Endothelial cell of umbilical vein (primary cell): ENCODE results near the gene GGNBP2. TPM values are rescaled to one million over a fixed set of nuclear protein-coding genes. Genes with fewer than 3 reads are reported as not detected.

Experiments used
- BruUV-seq: library from RNA; stranded (reverse); fragments of 400-500 nt; replicated peaks from 2 replicates; lab custom pipeline; 2021; lab: Mats Ljungman, UMichigan
- CTCF ChIA-PET: fragments of 300-600, 350-600 bp; sonication (Branson Sonifier 250); formaldehyde crosslinking; loops from one replicate; lab custom pipeline; 2021; ENCODE audit warnings: antibody characterized with exemption, inconsistent platforms; lab: Charles Lee
- POLR2A ChIA-PET: fragments of 300-600, 350-600 bp; sonication (Branson Sonifier 250); formaldehyde crosslinking; loops from one replicate; lab custom pipeline; 2021; ENCODE audit warnings: antibody characterized with exemption, inconsistent platforms; lab: Charles Lee
- DNase-seq: peaks from one replicate; pipeline ENCODE4 v3.0.0-alpha.2; 2011; ENCODE audit warnings: low read depth, low spot score
- FAIRE-seq: peaks from 2 replicates; lab custom pipeline; 2011; peaks lifted over from hg19 to GRCh38; lab: Jason Lieb, UNC
- H2AFZ ChIP-seq: 2 replicates; pipeline ENCODE4 v1.6.0; 2012; ENCODE audit warnings: low read depth, low read length, control low read depth, inconsistent platforms
- H3K27ac ChIP-seq: 2 replicates; pipeline ENCODE4 v1.5.1; 2011; ENCODE audit warnings: low read depth, mild to moderate bottlenecking, control low read depth, low read length, moderate library complexity; ENCODE audit not compliant: insufficient read depth
- H3K27me3 ChIP-seq, 2 experiments: 2 replicates each; pipeline versions ENCODE4 v1.6.0 to v1.6.1; 2011; ENCODE audit warnings: low read length in 2 of 2, mixed read lengths in 1 of 2; ENCODE audit not compliant: control insufficient read depth in 2 of 2, insufficient read depth in 2 of 2
- H3K36me3 ChIP-seq, 2 experiments: 2 replicates in 1 of 2; 3 replicates in 1 of 2; pipeline ENCODE4 v1.5.1; 2011; ENCODE audit warnings: low read length in 2 of 2, mild to moderate bottlenecking in 1 of 2, moderate library complexity in 1 of 2; ENCODE audit not compliant: control insufficient read depth in 2 of 2, insufficient read depth in 2 of 2; ENCODE audit errors: extremely low read depth in 1 of 2
- H3K4me1 ChIP-seq: 3 replicates; pipeline ENCODE4 v1.5.1; 2011; ENCODE audit warnings: mild to moderate bottlenecking, low read length; ENCODE audit not compliant: control insufficient read depth, insufficient read depth; ENCODE audit errors: extremely low read depth
- H3K4me2 ChIP-seq: 2 replicates; pipeline ENCODE4 v1.6.1; 2011; ENCODE audit warnings: low read length, control low read depth, mixed read lengths; ENCODE audit not compliant: insufficient read depth
- H3K4me3 ChIP-seq, 3 experiments: fragments of 200-600 bp in 1 of 3; sonication (generic), shearing (Covaris generic) in 1 of 3; replicated peaks in 1 of 3; 2 replicates each; pipeline ENCODE4 v1.5.1; 2011 to 2016; ENCODE audit warnings: control low read depth in 3 of 3, low read length in 3 of 3, mild to moderate bottlenecking in 2 of 3, inconsistent platforms in 1 of 3, low read depth in 1 of 3, moderate library complexity in 1 of 3; ENCODE audit not compliant: insufficient read depth in 1 of 3
- H3K79me2 ChIP-seq: 2 replicates; pipeline ENCODE4 v1.6.0; 2012; ENCODE audit warnings: low read length, inconsistent platforms; ENCODE audit not compliant: control insufficient read depth, insufficient read depth
- H3K9ac ChIP-seq: replicated peaks from 2 replicates; pipeline ENCODE3; 2011; ENCODE audit warnings: low read length, control low read depth; ENCODE audit not compliant: insufficient read depth; ENCODE audit errors: extremely low read depth
- H3K9me1 ChIP-seq: replicated peaks from 3 replicates; pipeline ENCODE4 v1.6.0; 2011; ENCODE audit warnings: mild to moderate bottlenecking, low read length; ENCODE audit not compliant: control insufficient read depth, insufficient read depth; ENCODE audit errors: extremely low read depth
- H3K9me3 ChIP-seq: replicated peaks from 2 replicates; pipeline ENCODE4 v1.5.1; 2012; ENCODE audit warnings: low read length, inconsistent platforms; ENCODE audit not compliant: control insufficient read depth, insufficient read depth
- H4K20me1 ChIP-seq: replicated peaks from 2 replicates; pipeline ENCODE3; 2011; ENCODE audit warnings: mild to moderate bottlenecking, low read length; ENCODE audit not compliant: control insufficient read depth, insufficient read depth; ENCODE audit errors: extremely low read depth
- EZH2 ChIP-seq: IDR thresholded peaks from 2 replicates; pipeline ENCODE4 v1.6.1; 2012; ENCODE audit warnings: borderline replicate concordance, low read depth, mild to moderate bottlenecking, moderate library complexity, low read length, inconsistent platforms; ENCODE audit not compliant: severe bottlenecking
- FOS ChIP-seq: IDR thresholded peaks from 2 replicates; pipeline ENCODE4 v1.6.1; 2011; ENCODE audit warnings: mild to moderate bottlenecking, low read length, moderate library complexity, borderline replicate concordance; ENCODE audit not compliant: insufficient read depth
- GATA2 ChIP-seq: IDR thresholded peaks from 2 replicates; pipeline ENCODE4 v1.7.0; 2011; ENCODE audit warnings: low read depth, mild to moderate bottlenecking, moderate library complexity, mixed read lengths, low read length; ENCODE audit not compliant: insufficient read length, insufficient read depth
- JUN ChIP-seq: IDR thresholded peaks from 2 replicates; pipeline ENCODE4 v1.6.1; 2011; ENCODE audit warnings: borderline replicate concordance, low read depth; ENCODE audit not compliant: insufficient read length, insufficient read depth
- MYC ChIP-seq: IDR thresholded peaks from one replicate; pipeline ENCODE4 v1.6.1; 2011; ENCODE audit warnings: mild to moderate bottlenecking, low read depth, low read length
- POLR2AphosphoS5 ChIP-seq: IDR thresholded peaks from 2 replicates; pipeline ENCODE4 v1.6.1; 2012; ENCODE audit warnings: low read depth, mild to moderate bottlenecking, control low read depth, low read length, moderate library complexity; ENCODE audit not compliant: insufficient read depth
- dilution Hi-C: fragments of 300-500 bp; cut with MboI; formaldehyde crosslinking; loops from one replicate; pipeline ENCODE4 v1.15.0; 2019; ENCODE audit warnings: low sequenced_read_pairs; ENCODE audit not compliant: extremely low pct_ligation_motif_present
- intact Hi-C: fragments of 100-400 bp; cut with micrococcal nuclease; formaldehyde crosslinking; loops from one replicate; pipeline ENCODE4 v1.10.0; 2022
- polyA plus RNA-seq, 4 experiments: library from polyadenylated mRNA; depleted of rRNA in 3 of 4; stranded (reverse) in 3 of 4; unstranded in 1 of 4; fragments of >200 nt; gene quantifications; 2 replicates each; pipeline versions ENCODE4 v1.2.1 to v1.2.3, GENCODE V29; 2011 to 2012; ENCODE audit warnings: missing spikeins in 1 of 4
- total RNA-seq: library from RNA; stranded (reverse); gene quantifications from 2 replicates; pipeline ENCODE4 v1.2.3, GENCODE V29; 2021
- TF ChIP-seq, protein P1 (sequence below), 2 donors: IDR thresholded peaks; 1 replicate in 1 of 2; 2 replicates in 1 of 2; pipeline ENCODE4 v1.5.1; 2011; ENCODE audit warnings: low read length in 2 of 2, mild to moderate bottlenecking in 2 of 2, moderate library complexity in 2 of 2, control low read depth in 1 of 2, inconsistent platforms in 1 of 2, low read depth in 1 of 2; ENCODE audit not compliant: insufficient read depth in 1 of 2; ENCODE audit errors: extremely low read depth in 1 of 2
- TF ChIP-seq, protein P2 (sequence below): IDR thresholded peaks from 2 replicates; pipeline ENCODE4 v1.6.1; 2011; ENCODE audit not compliant: insufficient read depth, insufficient read length

GGNBP2 gene
- total and polyA plus RNA-seq, 2 donors (not counting 3 experiments of a cell fraction or from before 2014, with no cell fraction given), result 52.6 to 77.6 TPM

DNA sequence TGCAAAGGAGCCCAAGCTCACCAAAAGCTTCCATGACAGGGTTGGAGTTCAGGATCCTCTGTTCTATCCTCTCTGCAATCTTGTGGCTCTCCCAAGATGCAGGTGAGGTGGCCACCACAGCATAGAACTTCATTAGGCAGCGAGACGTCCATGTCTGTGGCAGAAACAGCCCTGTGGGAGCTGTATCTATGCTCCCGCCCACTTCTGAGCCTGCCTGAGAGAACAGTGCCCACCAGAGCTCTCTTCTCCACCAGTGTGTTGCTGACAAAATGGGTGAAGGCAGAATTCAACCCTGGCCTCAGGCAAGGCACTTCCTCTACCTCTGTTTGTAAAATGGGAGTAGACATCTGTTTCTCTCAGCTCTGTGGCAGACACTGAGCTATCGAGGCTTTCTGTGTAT is 28.9 kb upstream of the GGNBP2 start:
- Histone ChIP-seq H3K4me3 (no peak overlapping the region), H3K79me2 (no peaks in the 10 kb centered on the region), H3K27ac (no peak overlapping the region), H3K36me3 (peaks cover 3 to 7% of the 10 kb centered on the region in 2 experiments), H4K20me1 (no peaks in the 10 kb centered on the region), H3K4me2 (no peak overlapping the region), H3K4me1 (peaks cover 3% of the 10 kb centered on the region), H3K27me3 (no peaks in the 10 kb centered on the region), H2AFZ (no peak overlapping the region), H3K9ac (no peak overlapping the region), H3K9me1 (no peaks in the 10 kb centered on the region), H3K9me3 (no peaks in the 10 kb centered on the region)
- TF ChIP-seq GATA2 (no peak), POLR2AphosphoS5 (no peak), EZH2 (no peak), FOS (no peak), MYC (no peak), JUN (no peak)
- TF ChIP-seq, protein P1, sequence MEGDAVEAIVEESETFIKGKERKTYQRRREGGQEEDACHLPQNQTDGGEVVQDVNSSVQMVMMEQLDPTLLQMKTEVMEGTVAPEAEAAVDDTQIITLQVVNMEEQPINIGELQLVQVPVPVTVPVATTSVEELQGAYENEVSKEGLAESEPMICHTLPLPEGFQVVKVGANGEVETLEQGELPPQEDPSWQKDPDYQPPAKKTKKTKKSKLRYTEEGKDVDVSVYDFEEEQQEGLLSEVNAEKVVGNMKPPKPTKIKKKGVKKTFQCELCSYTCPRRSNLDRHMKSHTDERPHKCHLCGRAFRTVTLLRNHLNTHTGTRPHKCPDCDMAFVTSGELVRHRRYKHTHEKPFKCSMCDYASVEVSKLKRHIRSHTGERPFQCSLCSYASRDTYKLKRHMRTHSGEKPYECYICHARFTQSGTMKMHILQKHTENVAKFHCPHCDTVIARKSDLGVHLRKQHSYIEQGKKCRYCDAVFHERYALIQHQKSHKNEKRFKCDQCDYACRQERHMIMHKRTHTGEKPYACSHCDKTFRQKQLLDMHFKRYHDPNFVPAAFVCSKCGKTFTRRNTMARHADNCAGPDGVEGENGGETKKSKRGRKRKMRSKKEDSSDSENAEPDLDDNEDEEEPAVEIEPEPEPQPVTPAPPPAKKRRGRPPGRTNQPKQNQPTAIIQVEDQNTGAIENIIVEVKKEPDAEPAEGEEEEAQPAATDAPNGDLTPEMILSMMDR (IDR thresholded peaks at IDR 0.05; ENCODE audit: extremely low read depth in 1 of 2, insufficient read depth in 1 of 2, low read depth in 1 of 2, low read length in 2 of 2), result no peak
- TF ChIP-seq, protein P2, sequence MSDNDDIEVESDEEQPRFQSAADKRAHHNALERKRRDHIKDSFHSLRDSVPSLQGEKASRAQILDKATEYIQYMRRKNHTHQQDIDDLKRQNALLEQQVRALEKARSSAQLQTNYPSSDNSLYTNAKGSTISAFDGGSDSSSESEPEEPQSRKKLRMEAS, result no peak
- ChIA-PET CTCF (interaction anchor here (0.7 to 1.5 kb wide), 2 partner anchors 8 to 15 kb away, joined by 3 to 4 read pairs; no protein-coding TSS in a partner anchor), POLR2A (interaction anchor here (0.6 kb wide), 1 partner anchor 21 kb away, joined by 3 read pairs; no protein-coding TSS in a partner anchor)
- intact Hi-C loops (no loop called here), dilution Hi-C loops (no loop called here)
- DNase-seq (no peak), FAIRE-seq (no peak)
- BruUV-seq, result no TSS peak
